ENCODE measurements around the gene PSD2.

Gene PSD2

GRCh38 chr5:139814191-139814601, 18.6 kb downstream of the PSD2 start:
- TF ChIP-seq, protein P1, sequence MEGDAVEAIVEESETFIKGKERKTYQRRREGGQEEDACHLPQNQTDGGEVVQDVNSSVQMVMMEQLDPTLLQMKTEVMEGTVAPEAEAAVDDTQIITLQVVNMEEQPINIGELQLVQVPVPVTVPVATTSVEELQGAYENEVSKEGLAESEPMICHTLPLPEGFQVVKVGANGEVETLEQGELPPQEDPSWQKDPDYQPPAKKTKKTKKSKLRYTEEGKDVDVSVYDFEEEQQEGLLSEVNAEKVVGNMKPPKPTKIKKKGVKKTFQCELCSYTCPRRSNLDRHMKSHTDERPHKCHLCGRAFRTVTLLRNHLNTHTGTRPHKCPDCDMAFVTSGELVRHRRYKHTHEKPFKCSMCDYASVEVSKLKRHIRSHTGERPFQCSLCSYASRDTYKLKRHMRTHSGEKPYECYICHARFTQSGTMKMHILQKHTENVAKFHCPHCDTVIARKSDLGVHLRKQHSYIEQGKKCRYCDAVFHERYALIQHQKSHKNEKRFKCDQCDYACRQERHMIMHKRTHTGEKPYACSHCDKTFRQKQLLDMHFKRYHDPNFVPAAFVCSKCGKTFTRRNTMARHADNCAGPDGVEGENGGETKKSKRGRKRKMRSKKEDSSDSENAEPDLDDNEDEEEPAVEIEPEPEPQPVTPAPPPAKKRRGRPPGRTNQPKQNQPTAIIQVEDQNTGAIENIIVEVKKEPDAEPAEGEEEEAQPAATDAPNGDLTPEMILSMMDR (IDR thresholded peaks at IDR 0.05; ENCODE audit: low read depth, low read length), result no peak
- no peak overlapping the region for H3K4me3 ChIP-seq (ENCODE audit: low read depth, low read length)

DNA sequence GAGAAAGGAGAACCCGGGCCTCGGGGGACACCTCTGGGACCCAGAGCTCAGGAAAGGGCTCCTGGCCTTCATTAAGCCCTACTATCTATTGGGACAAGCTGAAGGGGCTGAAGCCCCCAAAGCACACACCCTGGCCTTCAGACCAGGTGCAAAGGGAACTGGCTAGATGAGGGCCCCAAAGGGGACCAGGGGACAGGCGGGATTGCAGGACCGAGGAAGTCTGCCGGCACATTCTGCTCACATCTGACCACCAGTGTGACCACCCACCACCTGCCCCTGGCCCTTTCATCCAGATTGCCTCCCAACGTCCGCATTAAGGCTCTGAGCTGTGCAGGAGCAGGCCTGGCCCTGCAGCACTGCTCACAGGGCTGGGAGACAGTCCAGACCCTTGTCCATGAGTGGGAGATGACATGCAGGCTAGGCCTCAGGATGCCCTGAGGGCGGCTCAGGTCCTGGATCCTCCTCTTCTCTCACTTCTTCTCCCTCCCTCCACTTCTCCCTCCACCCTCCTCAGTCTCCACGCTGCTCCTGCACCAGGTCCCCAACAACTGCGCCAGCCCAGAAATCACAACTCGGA, 19.2 kb downstream of the PSD2 start:
- TF ChIP-seq, protein P1 (IDR thresholded peaks at IDR 0.05; ENCODE audit: low read depth, low read length), result no peak
- H3K4me3 ChIP-seq (ENCODE audit: low read depth, low read length), result no peak overlapping the region

- TF ChIP-seq, protein P1 (IDR thresholded peaks at IDR 0.05; ENCODE audit: low read depth, low read length), result no peak
- H3K4me3 ChIP-seq (ENCODE audit: low read depth, low read length), result no peak overlapping the region
These were observed 21.0 kb downstream of the PSD2 start for GRCh38 chr5:139816566-139816965.

DNA sequence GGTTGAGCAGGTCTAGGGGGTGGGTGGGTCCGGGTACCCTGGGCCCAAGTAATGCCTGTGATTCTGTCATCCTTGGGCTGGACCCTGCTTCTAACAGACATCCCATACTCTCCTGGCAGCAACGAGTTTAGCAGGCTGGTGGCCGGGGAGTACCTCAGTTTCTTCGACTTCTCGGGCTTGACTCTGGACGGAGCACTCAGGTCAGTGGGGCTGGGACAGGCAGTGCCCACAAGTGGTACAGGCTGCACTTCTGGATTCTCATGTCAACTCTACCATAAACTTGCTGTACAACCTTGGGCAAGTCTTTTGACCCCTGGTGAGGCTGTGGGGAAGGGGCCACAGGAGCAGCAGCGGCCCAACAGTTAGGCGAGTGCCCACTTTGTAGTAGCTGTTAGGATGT, 21.8 kb downstream of the PSD2 start:
- TF ChIP-seq, protein P1 (IDR thresholded peaks at IDR 0.05; ENCODE audit: low read depth, low read length), result no peak
- H3K4me3 ChIP-seq (ENCODE audit: low read depth, low read length), result no peak overlapping the region

GRCh38 chr5:139817970-139818369, 22.4 kb downstream of the PSD2 start:
- TF ChIP-seq, protein P1 (IDR thresholded peaks at IDR 0.05; ENCODE audit: low read depth, low read length), result no peak
- H3K4me3 ChIP-seq (ENCODE audit: low read depth, low read length), result no peak overlapping the region

DNA sequence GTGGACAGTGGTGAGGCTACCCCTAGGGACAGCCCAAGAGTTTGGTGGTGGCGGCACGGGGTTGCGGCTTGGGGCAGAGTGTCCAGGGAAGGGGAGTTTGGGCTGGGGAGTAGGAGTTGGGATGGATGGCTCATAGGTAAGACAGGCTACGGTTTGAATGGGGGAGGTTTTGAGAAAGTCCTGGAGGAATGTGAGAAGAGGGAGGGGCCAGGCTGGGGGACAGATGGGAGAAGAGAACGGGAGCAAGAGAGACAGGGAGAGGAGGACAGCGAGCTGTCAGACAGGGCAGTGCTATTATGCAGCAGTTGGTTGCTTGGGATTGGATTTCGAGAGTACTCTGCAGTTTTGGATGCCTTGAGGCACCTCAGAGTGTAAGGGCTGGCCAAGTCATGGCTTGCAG, 24.5 kb downstream of the PSD2 start:
- no peak overlapping the region for H3K4me3 ChIP-seq (ENCODE audit: low read depth, low read length)
- TF ChIP-seq, protein P1 (IDR thresholded peaks at IDR 0.05; ENCODE audit: low read depth, low read length), result no peak

- TF ChIP-seq, protein P1 (IDR thresholded peaks at IDR 0.05; ENCODE audit: low read depth, low read length), result no peak
- H3K4me3 ChIP-seq (ENCODE audit: low read depth, low read length), result no peak overlapping the region
These were observed 25.0 kb downstream of the PSD2 start for GRCh38 chr5:139820606-139821005.
